Occipital lobe (tissue), 2 donors: ENCODE measurements around the gene MANSC1. TPM values are rescaled to one million over a fixed set of nuclear protein-coding genes. Genes with fewer than 3 reads are reported as not detected.
"Not testable (repeated sequence)": the region's sequence is repeated elsewhere in the genome, so short reads cannot be mapped to it uniquely, and the experiment has no call there.

Source experiments
- DNase-seq: peaks from one replicate; lab custom pipeline; 2025; lab: John Stamatoyannopoulos, UW
- total RNA-seq: library from RNA; depleted of rRNA; stranded (reverse); fragments of >200 nt; gene quantifications from one replicate; pipeline ENCODE4 v1.2.3, GENCODE V29; 2014

Gene MANSC1
- total RNA-seq, 1 donor from 2014 or later, result 1.9 TPM

GRCh38 chr12:12326262-12326661 is 23.8 kb downstream of the MANSC1 start:
- DNase-seq, result no peak

GRCh38 chr12:12323591-12323990 is 26.5 kb downstream of the MANSC1 start:
- DNase-seq, result no peak

- no peak for DNase-seq
Observed at GRCh38 chr12:12323118-12323517, 26.9 kb downstream of the MANSC1 start.

- no peak for DNase-seq
Observed at GRCh38 chr12:12319451-12320183, 30.4 kb downstream of the MANSC1 start.

- no peak for DNase-seq
Observed at GRCh38 chr12:12315838-12316237, 34.2 kb downstream of the MANSC1 start.

DNA sequence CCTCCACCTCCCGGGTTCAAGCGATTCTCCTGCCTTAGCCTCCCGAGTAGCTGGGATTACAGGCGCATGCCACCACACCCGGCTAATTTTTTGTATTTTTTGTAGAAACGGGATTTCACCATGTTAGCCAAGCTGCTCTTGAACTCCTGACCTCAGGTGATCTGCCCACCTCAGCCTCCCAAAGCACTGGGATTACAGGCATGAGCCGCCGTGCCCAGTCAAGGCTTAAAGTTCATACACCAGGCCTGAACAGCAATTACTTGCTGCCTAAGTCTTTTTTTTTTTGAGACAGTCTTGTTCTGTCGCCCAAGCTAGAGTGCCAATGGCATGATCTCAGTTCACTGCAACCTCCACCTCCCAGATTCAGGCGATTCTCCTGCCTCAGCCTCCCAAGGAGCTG is 39.3 kb downstream of the MANSC1 start:
- not testable (repeated sequence) for DNase-seq

GRCh38 chr12:12305568-12306300 is 44.3 kb downstream of the MANSC1 start:
- no peak for DNase-seq

- DNase-seq, result no peak
Observed at GRCh38 chr12:12302976-12303375, 47.1 kb downstream of the MANSC1 start.

GRCh38 chr12:12301122-12301521 is 48.9 kb downstream of the MANSC1 start:
- no peak for DNase-seq

DNA sequence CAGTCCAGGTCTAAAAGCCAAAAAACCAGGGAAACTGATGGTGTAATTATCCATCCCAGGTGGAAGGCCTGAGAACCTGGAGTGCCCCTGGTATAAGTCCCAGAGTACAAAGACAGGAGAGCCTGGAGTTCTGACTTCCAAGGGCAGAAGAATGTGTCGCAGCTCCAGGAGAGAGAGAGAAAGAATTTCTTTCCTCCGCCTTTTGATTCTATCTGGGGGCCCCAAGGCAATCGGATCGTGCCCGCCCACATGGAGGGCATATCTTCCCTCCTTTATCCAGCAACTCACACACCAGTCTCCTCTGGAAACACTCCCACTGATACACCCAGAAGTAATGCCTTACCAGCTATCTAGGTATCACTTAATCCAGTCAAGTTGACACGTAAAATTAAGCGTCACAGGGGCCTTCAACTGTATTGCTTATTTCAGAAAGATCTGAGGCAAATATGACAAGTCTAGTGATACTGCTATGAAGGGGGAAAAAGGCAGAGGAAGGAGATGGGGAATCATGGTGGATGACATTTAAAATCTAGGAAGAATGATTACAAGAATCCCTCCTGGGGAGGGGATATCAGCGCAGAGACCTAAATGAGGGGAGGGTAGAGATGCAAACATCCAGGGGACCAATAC is 52.7 kb downstream of the MANSC1 start:
- DNase-seq, result no peak

DNA sequence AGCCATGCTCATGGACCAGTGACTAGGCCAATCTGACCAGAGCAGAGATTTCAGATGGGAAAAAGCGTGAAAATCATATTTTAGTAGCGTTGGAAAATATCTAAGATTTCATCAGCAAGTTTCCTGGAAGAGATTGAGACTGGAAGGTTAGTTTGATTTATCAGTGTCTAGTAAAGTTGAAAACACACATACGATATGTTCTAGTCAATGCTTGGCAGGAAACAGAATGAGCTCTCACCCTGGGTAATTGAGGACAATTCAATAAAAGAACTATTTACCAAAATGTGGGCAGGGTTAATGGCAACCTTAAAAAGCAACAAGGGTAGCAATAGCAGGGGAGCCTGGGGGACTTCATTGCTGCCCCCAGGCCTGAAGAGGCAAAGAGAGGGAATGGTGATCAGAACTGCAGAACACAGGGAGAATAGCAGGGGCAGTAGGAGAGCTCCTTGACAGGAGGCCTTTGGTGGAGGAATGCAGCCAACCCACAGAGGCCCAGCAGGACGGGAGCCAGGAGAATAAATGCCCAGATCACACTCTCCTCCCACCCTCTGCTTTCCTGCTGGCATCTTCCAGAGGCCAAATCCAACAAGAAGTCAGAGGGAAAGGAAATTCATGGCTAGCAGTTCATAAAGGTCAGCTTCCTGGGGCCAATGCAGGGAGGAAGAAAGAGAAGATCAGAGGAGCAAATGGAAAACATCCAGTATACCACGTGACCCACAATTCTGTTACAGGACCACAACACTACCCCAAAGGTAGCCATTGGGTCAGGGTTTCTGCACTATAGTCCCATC is 55.6 kb downstream of the MANSC1 start:
- no peak for DNase-seq

DNA sequence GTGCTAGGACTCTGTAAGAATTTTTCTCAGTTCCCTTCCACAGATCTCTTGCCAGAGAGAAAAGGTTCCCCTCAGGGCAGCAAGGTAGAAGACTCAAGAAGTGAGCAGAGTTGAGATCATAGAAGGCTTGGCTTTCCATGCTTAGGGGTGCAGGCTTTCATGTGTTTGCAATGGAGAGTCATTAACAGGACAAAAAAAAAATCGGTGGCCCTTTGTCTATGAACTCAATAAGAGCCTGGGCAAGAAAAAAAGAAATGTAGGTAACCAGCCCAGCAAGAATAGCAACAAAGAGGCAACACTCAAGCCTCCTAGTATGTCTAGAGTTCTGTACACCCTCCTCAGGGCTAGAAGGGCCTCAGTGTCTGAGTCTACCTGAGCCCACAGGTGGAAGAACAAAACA is 59.8 kb downstream of the MANSC1 start:
- no peak for DNase-seq

- DNase-seq, result no peak
Observed at GRCh38 chr12:12286441-12286840, 63.6 kb downstream of the MANSC1 start.

- DNase-seq, result no peak
Observed at GRCh38 chr12:12282761-12283425, 67.1 kb downstream of the MANSC1 start.

DNA sequence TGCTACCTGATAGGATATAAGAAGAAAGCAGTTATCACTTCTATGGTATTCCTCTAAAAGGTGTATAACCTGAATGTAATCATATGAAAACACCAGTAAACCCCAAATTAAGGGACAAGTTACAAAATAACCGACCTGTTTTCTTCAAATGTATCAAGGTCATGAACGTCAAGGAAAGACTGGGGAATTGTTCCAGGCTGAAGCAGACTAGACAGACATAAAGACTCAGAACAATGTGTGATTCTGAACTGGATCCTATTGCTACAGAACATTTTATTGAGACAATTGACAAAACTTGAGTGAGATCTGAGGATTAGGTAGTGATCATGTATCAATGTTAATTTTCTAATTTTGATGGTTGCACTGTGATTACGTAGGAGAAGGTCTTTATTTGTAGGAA is 67.8 kb downstream of the MANSC1 start:
- DNase-seq, result no peak

DNA sequence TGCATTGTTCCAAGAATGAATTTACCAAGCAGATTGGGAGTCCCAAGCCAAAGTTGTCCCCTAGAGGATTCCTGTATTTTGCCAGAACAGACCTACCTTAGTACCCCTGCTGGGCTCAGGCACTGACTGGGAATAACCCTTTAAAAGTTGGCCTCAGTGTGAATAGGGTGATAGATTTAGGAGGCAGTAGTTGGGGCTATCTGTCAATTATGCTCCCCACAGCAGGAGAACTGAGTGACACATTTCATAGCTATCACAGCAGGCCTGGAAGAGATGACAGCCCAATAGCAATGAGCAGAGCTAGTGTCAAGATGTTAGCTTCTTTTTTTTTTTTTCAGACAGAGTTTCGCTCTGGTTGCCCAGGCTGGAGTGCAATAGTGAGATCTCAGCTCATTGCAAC is 68.9 kb downstream of the MANSC1 start:
- DNase-seq, result no peak

GRCh38 chr12:12278899-12279298 is 71.1 kb downstream of the MANSC1 start:
- DNase-seq, result no peak
